ENCODE measurements around the gene CDKAL1.
"Not testable (repeated sequence)": the region's sequence is repeated elsewhere in the genome, so short reads cannot be mapped to it uniquely, and the experiment has no call there.

The CDKAL1 gene

DNA sequence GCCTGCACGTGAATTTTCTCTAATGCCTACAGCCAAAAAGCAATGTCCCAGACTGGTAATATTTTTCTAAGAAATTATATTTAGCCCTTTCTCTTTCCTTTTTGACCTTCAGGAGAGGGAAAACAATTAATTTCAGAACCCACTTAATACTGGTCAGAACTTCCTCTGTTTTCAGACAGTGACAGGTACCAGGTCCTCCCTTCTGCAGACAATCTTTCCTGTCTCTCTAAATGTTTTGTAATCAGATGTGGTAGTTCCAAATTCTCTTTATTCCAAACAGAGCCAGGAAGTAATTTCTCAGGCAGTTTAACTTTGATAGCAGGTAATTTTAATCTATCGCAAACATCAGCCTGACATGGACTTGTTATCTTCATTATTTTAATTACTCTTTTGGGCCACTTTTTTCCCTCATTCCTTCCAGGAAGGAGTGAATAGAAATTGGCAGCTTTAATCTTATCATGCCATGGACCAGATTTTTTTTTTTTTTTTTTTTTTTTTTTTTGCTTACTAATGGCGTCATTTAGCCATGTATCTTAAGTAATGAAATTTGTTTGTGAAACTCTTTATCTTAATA lies 710.7 kb downstream of the CDKAL1 start:
- H3K27me3 ChIP-seq (ENCODE audit: insufficient read depth, poor library complexity, severe bottlenecking), result no peaks in the 10 kb centered on the region
- no peak overlapping the region for H3K4me3 ChIP-seq (ENCODE audit: severe bottlenecking)
- H3K9me3 ChIP-seq (ENCODE audit: severe bottlenecking), result no peaks in the 10 kb centered on the region
- TF ChIP-seq, protein P1, sequence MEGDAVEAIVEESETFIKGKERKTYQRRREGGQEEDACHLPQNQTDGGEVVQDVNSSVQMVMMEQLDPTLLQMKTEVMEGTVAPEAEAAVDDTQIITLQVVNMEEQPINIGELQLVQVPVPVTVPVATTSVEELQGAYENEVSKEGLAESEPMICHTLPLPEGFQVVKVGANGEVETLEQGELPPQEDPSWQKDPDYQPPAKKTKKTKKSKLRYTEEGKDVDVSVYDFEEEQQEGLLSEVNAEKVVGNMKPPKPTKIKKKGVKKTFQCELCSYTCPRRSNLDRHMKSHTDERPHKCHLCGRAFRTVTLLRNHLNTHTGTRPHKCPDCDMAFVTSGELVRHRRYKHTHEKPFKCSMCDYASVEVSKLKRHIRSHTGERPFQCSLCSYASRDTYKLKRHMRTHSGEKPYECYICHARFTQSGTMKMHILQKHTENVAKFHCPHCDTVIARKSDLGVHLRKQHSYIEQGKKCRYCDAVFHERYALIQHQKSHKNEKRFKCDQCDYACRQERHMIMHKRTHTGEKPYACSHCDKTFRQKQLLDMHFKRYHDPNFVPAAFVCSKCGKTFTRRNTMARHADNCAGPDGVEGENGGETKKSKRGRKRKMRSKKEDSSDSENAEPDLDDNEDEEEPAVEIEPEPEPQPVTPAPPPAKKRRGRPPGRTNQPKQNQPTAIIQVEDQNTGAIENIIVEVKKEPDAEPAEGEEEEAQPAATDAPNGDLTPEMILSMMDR (IDR thresholded peaks at IDR 0.05; ENCODE audit: poor library complexity, severe bottlenecking), result no peak
- no peak overlapping the region for H3K27ac ChIP-seq (ENCODE audit: poor library complexity, severe bottlenecking)
- ATAC-seq (ENCODE audit: low read depth) (no peak), DNase-seq (ENCODE audit: low spot score) (no peak)
- no peaks in the 10 kb centered on the region for H3K4me1 ChIP-seq (ENCODE audit: insufficient read depth, poor library complexity, severe bottlenecking)
- H3K36me3 ChIP-seq (ENCODE audit: low read depth), result no peaks in the 10 kb centered on the region

DNA sequence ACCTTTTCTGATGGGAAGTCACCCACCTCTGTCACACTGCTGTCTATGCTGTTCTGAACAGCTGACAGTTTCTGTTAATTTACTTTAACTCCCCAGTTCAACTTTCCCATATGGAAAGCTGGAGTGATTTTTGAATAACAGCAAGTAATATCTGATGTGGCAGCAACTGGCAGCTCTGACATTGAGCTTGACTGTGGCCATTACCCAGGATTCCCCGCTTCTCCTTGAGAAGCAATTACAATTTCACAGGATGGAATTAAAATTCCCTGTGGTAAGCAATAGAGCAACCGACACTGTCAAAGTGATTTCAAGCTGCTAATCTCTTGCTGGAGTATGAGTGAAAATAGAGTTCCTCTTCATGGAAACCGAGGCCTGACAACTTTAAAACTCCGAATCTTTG lies 711.2 kb downstream of the CDKAL1 start:
- no peak for DNase-seq (ENCODE audit: low spot score)

DNA sequence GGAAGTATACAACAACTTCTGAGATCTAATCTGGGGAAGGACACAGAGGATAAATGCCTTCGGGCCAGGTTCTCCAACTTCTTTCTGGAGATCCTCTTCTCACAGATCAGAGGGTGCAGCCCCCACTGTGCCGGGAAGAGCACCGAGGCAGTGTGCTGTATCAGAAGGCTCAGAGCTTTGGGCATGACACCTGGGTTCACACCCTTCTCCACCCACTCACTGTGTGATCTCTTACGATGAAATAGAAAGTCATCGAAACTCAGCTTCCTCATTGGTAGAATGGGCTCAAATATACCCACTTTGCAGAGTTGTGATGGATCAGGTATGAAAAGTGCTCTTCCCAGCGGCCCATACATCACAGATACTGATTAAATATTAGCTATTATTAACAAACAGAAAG lies 711.8 kb downstream of the CDKAL1 start:
- H3K36me3 ChIP-seq (ENCODE audit: low read depth), result no peaks in the 10 kb centered on the region
- no peak overlapping the region for H3K4me3 ChIP-seq (ENCODE audit: severe bottlenecking)
- H3K9me3 ChIP-seq (ENCODE audit: severe bottlenecking), result no peaks in the 10 kb centered on the region
- no peak overlapping the region for H3K27ac ChIP-seq (ENCODE audit: poor library complexity, severe bottlenecking)
- no peak for DNase-seq (ENCODE audit: low spot score)
- TF ChIP-seq, protein P1 (IDR thresholded peaks at IDR 0.05; ENCODE audit: poor library complexity, severe bottlenecking), result no peak
- ATAC-seq (ENCODE audit: low read depth), result no peak
- no peaks in the 10 kb centered on the region for H3K27me3 ChIP-seq (ENCODE audit: insufficient read depth, poor library complexity, severe bottlenecking)
- no peaks in the 10 kb centered on the region for H3K4me1 ChIP-seq (ENCODE audit: insufficient read depth, poor library complexity, severe bottlenecking)

More for the DNA sequence above, 711.2 kb downstream of the CDKAL1 start:
- Histone ChIP-seq H3K4me1 (ENCODE audit: insufficient read depth, poor library complexity, severe bottlenecking) (no peaks in the 10 kb centered on the region), H3K36me3 (ENCODE audit: low read depth) (no peaks in the 10 kb centered on the region), H3K27ac (ENCODE audit: poor library complexity, severe bottlenecking) (no peak overlapping the region), H3K9me3 (ENCODE audit: severe bottlenecking) (no peaks in the 10 kb centered on the region), H3K4me3 (ENCODE audit: severe bottlenecking) (no peak overlapping the region), H3K27me3 (ENCODE audit: insufficient read depth, poor library complexity, severe bottlenecking) (no peaks in the 10 kb centered on the region)
- no peak for ATAC-seq (ENCODE audit: low read depth)
- TF ChIP-seq, protein P1 (IDR thresholded peaks at IDR 0.05; ENCODE audit: poor library complexity, severe bottlenecking), result no peak

DNA sequence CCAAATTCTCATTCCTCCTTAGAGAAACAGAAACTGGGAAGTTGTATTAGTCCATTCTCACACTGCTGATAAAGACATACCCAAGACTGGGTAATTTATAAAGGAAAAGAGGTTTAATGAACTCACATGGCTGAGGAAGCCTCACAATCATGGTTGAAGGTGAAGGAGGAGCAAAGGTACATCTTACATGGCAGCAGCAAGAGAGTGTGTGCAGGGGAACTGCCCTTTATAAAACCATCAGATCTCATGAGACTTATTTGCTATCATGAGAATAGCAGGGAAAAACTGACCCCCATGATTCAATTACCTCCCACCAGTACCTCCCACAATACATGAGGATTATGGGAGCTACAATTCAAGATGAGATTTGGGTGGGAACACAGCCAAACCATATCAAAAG lies 720.2 kb downstream of the CDKAL1 start:
- H3K27ac ChIP-seq (ENCODE audit: poor library complexity, severe bottlenecking); H3K36me3 ChIP-seq (ENCODE audit: low read depth); ATAC-seq (ENCODE audit: low read depth); H3K27me3 ChIP-seq (ENCODE audit: insufficient read depth, poor library complexity, severe bottlenecking); H3K4me1 ChIP-seq (ENCODE audit: insufficient read depth, poor library complexity, severe bottlenecking); H3K9me3 ChIP-seq (ENCODE audit: severe bottlenecking); DNase-seq (ENCODE audit: low spot score); H3K4me3 ChIP-seq (ENCODE audit: severe bottlenecking): not testable (repeated sequence)

DNA sequence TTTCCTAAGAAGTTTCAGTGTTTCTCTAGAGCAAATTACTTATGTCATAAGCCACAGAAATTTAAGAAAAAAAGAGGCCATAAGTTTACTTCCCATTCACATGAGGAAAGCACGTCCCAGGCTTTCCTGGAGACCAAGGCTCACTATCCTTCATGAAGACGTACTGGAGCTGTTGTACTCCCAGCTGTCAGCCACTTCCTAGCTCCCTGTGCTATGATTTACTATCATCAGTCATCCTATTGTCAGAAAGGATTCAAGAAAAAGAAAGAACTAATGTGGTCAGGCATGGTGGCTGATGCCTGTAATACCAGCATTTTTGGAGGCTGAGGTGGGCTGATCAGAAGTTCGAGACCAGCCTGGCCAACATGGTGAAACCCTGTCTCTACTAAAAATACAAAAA lies 721.9 kb downstream of the CDKAL1 start:
- TF ChIP-seq, protein P1 (IDR thresholded peaks at IDR 0.05; ENCODE audit: poor library complexity, severe bottlenecking), result no peak
- no peak for ATAC-seq (ENCODE audit: low read depth)
- Histone ChIP-seq H3K36me3 (ENCODE audit: low read depth) (no peaks in the 10 kb centered on the region), H3K4me3 (ENCODE audit: severe bottlenecking) (no peak overlapping the region), H3K27ac (ENCODE audit: poor library complexity, severe bottlenecking) (no peak overlapping the region), H3K27me3 (ENCODE audit: insufficient read depth, poor library complexity, severe bottlenecking) (no peaks in the 10 kb centered on the region), H3K9me3 (ENCODE audit: severe bottlenecking) (no peaks in the 10 kb centered on the region), H3K4me1 (ENCODE audit: insufficient read depth, poor library complexity, severe bottlenecking) (no peaks in the 10 kb centered on the region)
- DNase-seq (ENCODE audit: low spot score), result no peak
